Prostate gland (tissue), 2 donors: ENCODE measurements around the gene ANKRD13C. TPM values are rescaled to one million over a fixed set of nuclear protein-coding genes. Genes with fewer than 3 reads are reported as not detected.

Experiments
- DNase-seq: peaks from one replicate; pipeline ENCODE4 v3.0.0-alpha.2; 2019; ENCODE audit warnings: low spot score
- H3K27ac ChIP-seq, 2 donors: fragments of 200-600 bp; sonication (generic); 2 replicates each; pipeline ENCODE4 v1.5.1; 2017 to 2019
- H3K27me3 ChIP-seq: fragments of 200-600 bp; sonication (generic); replicated peaks from 2 replicates; pipeline ENCODE4 v1.5.1; 2019; ENCODE audit not compliant: insufficient read depth
- H3K36me3 ChIP-seq, 2 donors: fragments of 200-600 bp; sonication (generic); 1 replicate in 1 of 2; 2 replicates in 1 of 2; pipeline versions ENCODE4 v1.5.1 to v1.8.1; 2017 to 2019
- H3K4me1 ChIP-seq: fragments of 200-600 bp; sonication (generic); replicated peaks from 2 replicates; pipeline ENCODE4 v1.5.1; 2019
- H3K4me3 ChIP-seq, 2 donors: fragments of 200-600 bp; sonication (generic); 2 replicates each; pipeline ENCODE4 v1.5.1; 2017 to 2019
- H3K9me3 ChIP-seq: fragments of 200-600 bp; sonication (generic); 2 replicates; pipeline ENCODE4 v1.5.1; 2017
- CTCF ChIP-seq, 4 experiments: fragments of 200-600 bp in 2 of 4; fragments of 450-650 bp in 2 of 4; sonication (generic) in 2 of 4; IDR thresholded peaks; 1 replicate in 3 of 4; 2 replicates in 1 of 4; pipeline ENCODE4 v1.5.1; 2016 to 2019; ENCODE audit warnings: antibody characterized with exemption in 4 of 4, mild to moderate bottlenecking in 2 of 4, moderate library complexity in 2 of 4
- POLR2A ChIP-seq: fragments of 450-650 bp; IDR thresholded peaks from one replicate; pipeline ENCODE4 v1.6.1; 2016; ENCODE audit warnings: antibody characterized with exemption, mild to moderate bottlenecking
- POLR2AphosphoS5 ChIP-seq: sonication (generic); formaldehyde crosslinking; IDR thresholded peaks from one replicate; pipeline ENCODE4 v1.6.1; 2017; ENCODE audit warnings: antibody characterized with exemption
- WGBS: methylation state at CpG from one replicate; pipeline ENCODE4 v1.1.5; 2018; 5-methylcytosine and 5-hydroxymethylcytosine counted together
- intact Hi-C: fragments of 100-400 bp; cut with DNase I; formaldehyde crosslinking; loops from one replicate; pipeline ENCODE4 v1.14.2; 2022
- total RNA-seq, 2 donors: library from RNA; depleted of rRNA; stranded (reverse); fragments of >200 nt; gene quantifications; one replicate each; pipeline ENCODE4 v1.1.0, GENCODE V29; 2016

ANKRD13C gene
- total RNA-seq, 2 donors from 2014 or later: 21.7 to 26.2 TPM

GRCh38 chr1:70314706-70315304 lies 39.7 kb downstream of the ANKRD13C start:
- 74% methylated on average over 6 of the region's 6 CpGs for WGBS
- DNase-seq: no peak
- Histone ChIP-seq H3K27me3 (no peaks in the 10 kb centered on the region), H3K27ac (no peak overlapping the region), H3K36me3 (no peaks in the 10 kb centered on the region), H3K4me1 (no peaks in the 10 kb centered on the region), H3K9me3 (no peaks in the 10 kb centered on the region), H3K4me3 (no peak overlapping the region)
- intact Hi-C loops: no loop called here
- TF ChIP-seq POLR2AphosphoS5: no peak
- TF ChIP-seq CTCF (IDR thresholded peaks at IDR 0.05): no peak
- TF ChIP-seq POLR2A: no peak

GRCh38 chr1:70311369-70311768 lies 43.2 kb downstream of the ANKRD13C start:
- Histone ChIP-seq H3K36me3 (no peaks in the 10 kb centered on the region), H3K4me3 (no peak overlapping the region), H3K9me3 (no peaks in the 10 kb centered on the region), H3K27ac (no peak overlapping the region), H3K4me1 (no peaks in the 10 kb centered on the region), H3K27me3 (no peaks in the 10 kb centered on the region)
- intact Hi-C loops: no loop called here
- TF ChIP-seq POLR2AphosphoS5 (no peak), CTCF (IDR thresholded peaks at IDR 0.05) (no peak), POLR2A (no peak)
- DNase-seq: no peak
- WGBS: 93% methylated on average over 3 of the region's 3 CpGs

- Histone ChIP-seq H3K27me3 (no peaks in the 10 kb centered on the region), H3K36me3 (peaks cover 0 to 6% of the 10 kb centered on the region in 2 donors), H3K4me3 (no peak overlapping the region), H3K9me3 (no peaks in the 10 kb centered on the region), H3K4me1 (no peaks in the 10 kb centered on the region), H3K27ac (no peak overlapping the region)
- intact Hi-C loops: no loop called here
- no peak for TF ChIP-seq CTCF (IDR thresholded peaks at IDR 0.05)
- no peak for TF ChIP-seq POLR2AphosphoS5
- no peak for TF ChIP-seq POLR2A
- DNase-seq: no peak
Measured at GRCh38 chr1:70299472-70299871, 55.0 kb downstream of the ANKRD13C start.

- H3K27ac ChIP-seq: no peak overlapping the region
- no peak overlapping the region for H3K4me3 ChIP-seq
- no peaks in the 10 kb centered on the region for H3K9me3 ChIP-seq
- peaks cover 0 to 12% of the 10 kb centered on the region in 2 donors for H3K36me3 ChIP-seq
- intact Hi-C loops: no loop called here
- TF ChIP-seq POLR2AphosphoS5: no peak
- no peak for TF ChIP-seq POLR2A
- TF ChIP-seq CTCF (IDR thresholded peaks at IDR 0.05): no peak
- 59% methylated on average over 4 of the region's 4 CpGs for WGBS
- no peaks in the 10 kb centered on the region for H3K27me3 ChIP-seq
- no peak for DNase-seq
- H3K4me1 ChIP-seq: no peaks in the 10 kb centered on the region
Measured at GRCh38 chr1:70295749-70296148, 58.8 kb downstream of the ANKRD13C start.

GRCh38 chr1:70293186-70293843 lies 61.2 kb downstream of the ANKRD13C start:
- Histone ChIP-seq H3K9me3 (no peaks in the 10 kb centered on the region), H3K4me1 (no peaks in the 10 kb centered on the region), H3K4me3 (no peak overlapping the region), H3K36me3 (peaks cover 0 to 5% of the 10 kb centered on the region in 2 donors), H3K27ac (no peak overlapping the region), H3K27me3 (no peaks in the 10 kb centered on the region)
- TF ChIP-seq POLR2A (no peak), POLR2AphosphoS5 (no peak), CTCF (IDR thresholded peaks at IDR 0.05) (no peak)
- intact Hi-C loops: no loop called here
- no peak for DNase-seq
